ENCODE measurements around the gene SLC28A1. TPM values are rescaled to one million over a fixed set of nuclear protein-coding genes. Genes with fewer than 3 reads are reported as not detected.

Gene SLC28A1
- total RNA-seq, 1 donor from 2014 or later = not detected

DNA sequence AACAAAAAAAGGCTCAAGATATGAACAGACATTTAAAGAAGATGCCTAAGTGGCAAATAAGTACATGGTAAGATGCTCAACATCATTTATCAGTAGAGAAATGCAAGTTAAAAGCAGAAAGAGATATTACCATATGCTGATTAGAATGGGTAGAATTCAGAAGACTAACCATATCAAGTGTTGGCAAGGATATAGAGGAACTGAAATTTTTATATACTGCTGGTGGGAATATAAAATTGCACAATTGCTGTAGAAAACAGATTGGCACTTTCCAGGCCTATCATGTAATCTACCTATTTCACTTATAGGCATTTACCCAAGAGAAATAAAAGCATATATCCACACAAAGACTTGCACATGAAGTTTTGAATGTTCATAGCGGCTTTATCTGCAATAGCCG, 17.1 kb downstream of the SLC28A1 start:
- H3K4me3 Mint-ChIP-seq (ENCODE audit: unreplicated experiment) = no peak overlapping the region
- no peak overlapping the region for H3K9ac ChIP-seq (ENCODE audit: low read length)
- peaks cover 2% of the 10 kb centered on the region for H3K4me1 Mint-ChIP-seq (ENCODE audit: low read depth, unreplicated experiment)
- TF ChIP-seq, protein P1, sequence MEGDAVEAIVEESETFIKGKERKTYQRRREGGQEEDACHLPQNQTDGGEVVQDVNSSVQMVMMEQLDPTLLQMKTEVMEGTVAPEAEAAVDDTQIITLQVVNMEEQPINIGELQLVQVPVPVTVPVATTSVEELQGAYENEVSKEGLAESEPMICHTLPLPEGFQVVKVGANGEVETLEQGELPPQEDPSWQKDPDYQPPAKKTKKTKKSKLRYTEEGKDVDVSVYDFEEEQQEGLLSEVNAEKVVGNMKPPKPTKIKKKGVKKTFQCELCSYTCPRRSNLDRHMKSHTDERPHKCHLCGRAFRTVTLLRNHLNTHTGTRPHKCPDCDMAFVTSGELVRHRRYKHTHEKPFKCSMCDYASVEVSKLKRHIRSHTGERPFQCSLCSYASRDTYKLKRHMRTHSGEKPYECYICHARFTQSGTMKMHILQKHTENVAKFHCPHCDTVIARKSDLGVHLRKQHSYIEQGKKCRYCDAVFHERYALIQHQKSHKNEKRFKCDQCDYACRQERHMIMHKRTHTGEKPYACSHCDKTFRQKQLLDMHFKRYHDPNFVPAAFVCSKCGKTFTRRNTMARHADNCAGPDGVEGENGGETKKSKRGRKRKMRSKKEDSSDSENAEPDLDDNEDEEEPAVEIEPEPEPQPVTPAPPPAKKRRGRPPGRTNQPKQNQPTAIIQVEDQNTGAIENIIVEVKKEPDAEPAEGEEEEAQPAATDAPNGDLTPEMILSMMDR (IDR thresholded peaks at IDR 0.05; ENCODE audit: insufficient read depth, low read depth, low read length) = no peak
- no peak for TF ChIP-seq EZH2 (IDR thresholded peaks at IDR 0.05; ENCODE audit: insufficient read depth, low read length)
- H3K27ac Mint-ChIP-seq (ENCODE audit: unreplicated experiment) = no peak overlapping the region
- H3K4me3 ChIP-seq (ENCODE audit: insufficient read depth, low read depth, low read length) = no peak overlapping the region
- H3K36me3 Mint-ChIP-seq (ENCODE audit: low read depth, unreplicated experiment) = no peaks in the 10 kb centered on the region
- H3K79me2 ChIP-seq (ENCODE audit: insufficient read depth, low read length) = no peaks in the 10 kb centered on the region
- H3K27me3 Mint-ChIP-seq (ENCODE audit: low read depth, unreplicated experiment) = peaks cover 6% of the 10 kb centered on the region
- H3K36me3 ChIP-seq (ENCODE audit: insufficient read depth, low read length) = no peaks in the 10 kb centered on the region
- H3K4me1 ChIP-seq (ENCODE audit: insufficient read depth, low read length) = no peaks in the 10 kb centered on the region
- no peak overlapping the region for H3K27ac ChIP-seq (ENCODE audit: low read depth, low read length)
- FAIRE-seq (no peak), DNase-seq (ENCODE audit: low read depth) (no peak)
- no peaks in the 10 kb centered on the region for H3K9me3 ChIP-seq (ENCODE audit: insufficient read depth, low read depth, low read length)
- no peak overlapping the region for H2AFZ ChIP-seq (ENCODE audit: low read depth, low read length)
- H4K20me1 ChIP-seq (ENCODE audit: insufficient read depth, low read length) = no peaks in the 10 kb centered on the region
- H3K27me3 ChIP-seq (ENCODE audit: insufficient read depth, low read length) = no peaks in the 10 kb centered on the region
- peaks cover 5% of the 10 kb centered on the region for H3K9me3 Mint-ChIP-seq (ENCODE audit: unreplicated experiment)
- H3K4me2 ChIP-seq (ENCODE audit: low read length) = no peak overlapping the region

DNA sequence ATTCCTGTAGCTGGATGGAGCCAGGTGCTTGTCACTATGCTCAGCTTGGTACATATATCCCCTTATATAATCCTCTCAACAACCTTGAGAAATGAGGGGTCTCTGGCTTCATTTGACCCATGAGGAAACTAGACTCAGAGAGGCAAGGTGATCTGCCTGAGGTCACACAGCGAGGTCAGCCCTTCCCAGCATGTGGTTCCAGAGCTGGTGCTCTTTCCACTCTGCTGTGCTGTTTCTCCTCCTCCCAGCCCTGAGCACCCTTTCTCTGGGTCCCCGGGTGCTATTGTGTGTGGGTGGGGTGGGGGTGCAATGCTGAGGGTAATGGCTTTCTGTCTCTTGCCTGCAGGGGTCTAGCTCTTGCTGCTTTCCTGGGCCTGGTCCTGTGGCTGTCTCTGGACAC, 19.3 kb downstream of the SLC28A1 start:
- FAIRE-seq (no peak), DNase-seq (ENCODE audit: low read depth) (no peak)
- Histone ChIP-seq H3K36me3 (ENCODE audit: insufficient read depth, low read length) (no peaks in the 10 kb centered on the region), H4K20me1 (ENCODE audit: insufficient read depth, low read length) (no peaks in the 10 kb centered on the region), H3K4me3 (ENCODE audit: insufficient read depth, low read depth, low read length) (no peak overlapping the region), H3K27me3 (ENCODE audit: insufficient read depth, low read length) (no peaks in the 10 kb centered on the region), H3K9ac (ENCODE audit: low read length) (no peak overlapping the region), H3K79me2 (ENCODE audit: insufficient read depth, low read length) (no peaks in the 10 kb centered on the region), H2AFZ (ENCODE audit: low read depth, low read length) (no peak overlapping the region), H3K9me3 (ENCODE audit: insufficient read depth, low read depth, low read length) (no peaks in the 10 kb centered on the region), H3K4me1 (ENCODE audit: insufficient read depth, low read length) (no peaks in the 10 kb centered on the region), H3K27ac (ENCODE audit: low read depth, low read length) (no peak overlapping the region), H3K4me2 (ENCODE audit: low read length) (no peak overlapping the region)
- Mint-ChIP-seq H3K9me3 (ENCODE audit: unreplicated experiment) (peaks cover 4% of the 10 kb centered on the region), H3K4me3 (ENCODE audit: unreplicated experiment) (no peak overlapping the region), H3K4me1 (ENCODE audit: low read depth, unreplicated experiment) (peaks cover 2% of the 10 kb centered on the region), H3K27ac (ENCODE audit: unreplicated experiment) (no peak overlapping the region), H3K36me3 (ENCODE audit: low read depth, unreplicated experiment) (no peaks in the 10 kb centered on the region), H3K27me3 (ENCODE audit: low read depth, unreplicated experiment) (peaks cover 4% of the 10 kb centered on the region)
- TF ChIP-seq, protein P1 (IDR thresholded peaks at IDR 0.05; ENCODE audit: insufficient read depth, low read depth, low read length) = no peak
- TF ChIP-seq EZH2 (IDR thresholded peaks at IDR 0.05; ENCODE audit: insufficient read depth, low read length) = no peak

DNA sequence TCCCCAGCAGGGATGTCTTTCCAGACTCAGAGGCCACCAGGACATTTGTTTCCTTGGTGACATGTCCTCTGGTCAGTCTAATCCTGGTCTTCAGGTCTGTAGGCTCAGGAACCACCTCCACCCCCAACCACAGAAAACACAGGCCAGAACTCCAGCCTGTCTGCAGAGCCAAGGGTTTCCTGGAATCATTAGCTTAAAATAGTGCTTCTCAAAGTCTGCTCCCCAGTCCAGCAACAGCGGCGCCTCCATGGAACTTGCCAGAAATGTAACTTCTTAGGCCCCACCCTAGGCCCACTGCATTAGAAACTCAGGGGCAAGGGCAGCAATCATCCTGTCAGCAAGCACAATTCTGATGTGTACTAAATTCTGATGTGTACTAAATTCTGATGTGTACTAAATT, 20.0 kb downstream of the SLC28A1 start:
- Histone ChIP-seq H3K36me3 (ENCODE audit: insufficient read depth, low read length) (no peaks in the 10 kb centered on the region), H2AFZ (ENCODE audit: low read depth, low read length) (no peak overlapping the region), H3K27me3 (ENCODE audit: insufficient read depth, low read length) (no peaks in the 10 kb centered on the region), H3K4me3 (ENCODE audit: insufficient read depth, low read depth, low read length) (no peak overlapping the region), H4K20me1 (ENCODE audit: insufficient read depth, low read length) (no peaks in the 10 kb centered on the region), H3K4me1 (ENCODE audit: insufficient read depth, low read length) (no peaks in the 10 kb centered on the region), H3K4me2 (ENCODE audit: low read length) (no peak overlapping the region), H3K27ac (ENCODE audit: low read depth, low read length) (no peak overlapping the region), H3K9me3 (ENCODE audit: insufficient read depth, low read depth, low read length) (no peaks in the 10 kb centered on the region), H3K79me2 (ENCODE audit: insufficient read depth, low read length) (no peaks in the 10 kb centered on the region), H3K9ac (ENCODE audit: low read length) (no peak overlapping the region)
- Mint-ChIP-seq H3K4me3 (ENCODE audit: unreplicated experiment) (no peak overlapping the region), H3K36me3 (ENCODE audit: low read depth, unreplicated experiment) (no peaks in the 10 kb centered on the region), H3K27ac (ENCODE audit: unreplicated experiment) (no peak overlapping the region), H3K9me3 (ENCODE audit: unreplicated experiment) (peaks cover 3% of the 10 kb centered on the region), H3K4me1 (ENCODE audit: low read depth, unreplicated experiment) (peaks cover 2% of the 10 kb centered on the region), H3K27me3 (ENCODE audit: low read depth, unreplicated experiment) (peaks cover 6% of the 10 kb centered on the region)
- DNase-seq (ENCODE audit: low read depth) (peak; percentile 19), FAIRE-seq (no peak)
- no peak for TF ChIP-seq EZH2 (IDR thresholded peaks at IDR 0.05; ENCODE audit: insufficient read depth, low read length)
- TF ChIP-seq, protein P1 (IDR thresholded peaks at IDR 0.05; ENCODE audit: insufficient read depth, low read depth, low read length) = no peak
